Common myeloid progenitor, CD34-positive (primary cell): ENCODE results near the gene SRM.
"Not testable (repeated sequence)": the region's sequence is repeated elsewhere in the genome, so short reads cannot be mapped to it uniquely, and the experiment has no call there.

Experiments
- CTCF ChIA-PET: fragments of 350-600 bp; sonication (Branson Sonifier 250); formaldehyde crosslinking; loops from one replicate; lab custom pipeline; 2021; ENCODE audit warnings: antibody characterized with exemption; lab: Charles Lee
- POLR2A ChIA-PET: fragments of 350-600 bp; sonication (Branson Sonifier 250); formaldehyde crosslinking; loops from one replicate; lab custom pipeline; 2021; ENCODE audit warnings: antibody characterized with exemption; lab: Charles Lee
- DNase-seq, 3 donors: peaks; one replicate each; pipeline versions ENCODE4 v3.0.0 to v3.0.0-alpha.2; 2013
- H3K27ac ChIP-seq, 2 experiments: 1 replicate in 1 of 2; 2 replicates in 1 of 2; pipeline ENCODE4 v1.7.0; 2013; ENCODE audit warnings: inconsistent platforms in 2 of 2, low read length in 2 of 2, mild to moderate bottlenecking in 2 of 2, low read depth in 1 of 2, moderate library complexity in 1 of 2; ENCODE audit not compliant: severe bottlenecking in 2 of 2, insufficient read depth in 1 of 2, poor library complexity in 1 of 2
- H3K27me3 ChIP-seq, 5 experiments: replicated peaks in 2 of 5; 1 replicate in 3 of 5; 2 replicates in 2 of 5; pipeline versions ENCODE4 v1.6.1 to v1.7.0; 2013; ENCODE audit warnings: low read length in 4 of 5, mild to moderate bottlenecking in 2 of 5, moderate library complexity in 2 of 5, inconsistent platforms in 1 of 5; ENCODE audit not compliant: insufficient read depth in 5 of 5, control insufficient read depth in 4 of 5
- H3K36me3 ChIP-seq, 4 experiments: 1 replicate in 2 of 4; 2 replicates in 2 of 4; pipeline versions ENCODE4 v1.6.1 to v1.7.0; 2013; ENCODE audit warnings: low read length in 3 of 4, control low read depth in 1 of 4, mild to moderate bottlenecking in 1 of 4; ENCODE audit not compliant: control insufficient read depth in 4 of 4, insufficient read depth in 4 of 4
- H3K4me1 ChIP-seq, 4 experiments: 1 replicate in 3 of 4; 2 replicates in 1 of 4; pipeline versions ENCODE4 v1.6.1 to v1.7.1; 2013; ENCODE audit warnings: low read length in 3 of 4, mild to moderate bottlenecking in 3 of 4, control low read depth in 1 of 4, inconsistent platforms in 1 of 4, moderate library complexity in 1 of 4; ENCODE audit not compliant: control insufficient read depth in 4 of 4, insufficient read depth in 4 of 4; ENCODE audit errors: control extremely low read depth in 1 of 4
- H3K4me3 ChIP-seq, 7 experiments: 1 replicate in 4 of 7; 2 replicates in 3 of 7; pipeline versions ENCODE4 v1.5.1 to v1.7.0; 2013; ENCODE audit warnings: mild to moderate bottlenecking in 7 of 7, low read length in 6 of 7, moderate library complexity in 6 of 7, inconsistent platforms in 2 of 7, low read depth in 2 of 7, control low read depth in 1 of 7; ENCODE audit not compliant: insufficient read depth in 4 of 7, control insufficient read depth in 1 of 7; ENCODE audit errors: extremely low read depth in 1 of 7
- H3K9me3 ChIP-seq, 5 experiments: 1 replicate in 4 of 5; 2 replicates in 1 of 5; pipeline versions ENCODE4 v1.6.1 to v1.7.1; 2013; ENCODE audit warnings: low read length in 4 of 5, mild to moderate bottlenecking in 2 of 5, inconsistent platforms in 1 of 5, low read depth in 1 of 5, moderate library complexity in 1 of 5; ENCODE audit not compliant: control insufficient read depth in 4 of 5, insufficient read depth in 2 of 5; ENCODE audit errors: control extremely low read depth in 1 of 5
- WGBS: methylation state at CpG from one replicate; pipeline ENCODE4 v1.1.5; 2013; ENCODE audit not compliant: insufficient coverage; 5-methylcytosine and 5-hydroxymethylcytosine counted together

Gene SRM

DNA sequence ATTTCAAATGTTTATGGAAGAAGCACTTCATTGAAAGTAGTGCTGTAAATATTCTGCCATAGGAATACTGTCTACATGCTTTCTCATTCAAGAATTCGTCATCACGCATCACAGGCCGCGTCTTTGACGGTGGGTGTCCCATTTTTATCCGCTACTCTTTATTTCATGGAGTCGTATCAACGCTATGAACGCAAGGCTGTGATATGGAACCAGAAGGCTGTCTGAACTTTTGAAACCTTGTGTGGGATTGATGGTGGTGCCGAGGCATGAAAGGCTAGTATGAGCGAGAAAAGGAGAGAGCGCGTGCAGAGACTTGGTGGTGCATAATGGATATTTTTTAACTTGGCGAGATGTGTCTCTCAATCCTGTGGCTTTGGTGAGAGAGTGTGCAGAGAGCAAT lies 36.6 kb downstream of the SRM start:
- no peak overlapping the region for H3K4me3 ChIP-seq
- no peaks in the 10 kb centered on the region for H3K4me1 ChIP-seq
- H3K27ac ChIP-seq, result no peak overlapping the region
- H3K9me3 ChIP-seq, result no peaks in the 10 kb centered on the region
- ChIA-PET POLR2A (no interaction called here), CTCF (interaction anchor here (0.9 kb wide), 1 partner anchor 14 kb away, joined by 3 read pairs; no protein-coding TSS in a partner anchor)
- 100% methylated on average over 13 of the region's 14 CpGs for WGBS
- H3K36me3 ChIP-seq, result peaks cover 28 to 87% (median 56%) of the 10 kb centered on the region in 4 experiments
- H3K27me3 ChIP-seq, result no peaks in the 10 kb centered on the region
- DNase-seq, result no peak

DNA sequence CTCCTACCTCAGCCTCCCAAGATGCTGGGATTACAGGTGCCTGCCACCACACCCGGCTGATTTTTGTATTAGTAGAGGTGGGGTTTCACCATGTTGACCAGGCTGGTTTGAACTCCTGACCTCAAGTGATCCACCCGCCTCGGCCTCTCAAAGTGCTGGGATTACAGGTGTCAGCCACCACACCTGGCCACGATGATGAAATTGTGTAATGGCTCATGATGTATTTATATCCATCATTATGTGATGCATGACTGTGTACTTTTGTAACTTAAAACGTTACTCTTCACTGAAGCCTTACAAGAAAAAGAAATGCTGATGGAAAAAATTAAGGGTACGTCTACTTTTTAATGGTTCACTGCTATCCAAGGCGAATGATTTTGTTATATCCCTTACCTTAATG lies 39.8 kb downstream of the SRM start:
- H3K9me3 ChIP-seq, result no peaks in the 10 kb centered on the region
- DNase-seq, result no peak
- H3K36me3 ChIP-seq, result peaks cover 29 to 91% (median 54%) of the 10 kb centered on the region in 4 experiments
- H3K4me3 ChIP-seq, result no peak overlapping the region
- CTCF ChIA-PET, result interaction anchor here (1.2 kb wide), 1 partner anchor 18 kb away, joined by 4 read pairs; no protein-coding TSS in a partner anchor
- no peaks in the 10 kb centered on the region for H3K27me3 ChIP-seq
- POLR2A ChIA-PET, result no interaction called here
- H3K4me1 ChIP-seq, result peaks cover 0 to 2% (median 0%) of the 10 kb centered on the region in 4 experiments
- 100% methylated on average over 2 of the region's 7 CpGs for WGBS
- no peak overlapping the region for H3K27ac ChIP-seq

DNA sequence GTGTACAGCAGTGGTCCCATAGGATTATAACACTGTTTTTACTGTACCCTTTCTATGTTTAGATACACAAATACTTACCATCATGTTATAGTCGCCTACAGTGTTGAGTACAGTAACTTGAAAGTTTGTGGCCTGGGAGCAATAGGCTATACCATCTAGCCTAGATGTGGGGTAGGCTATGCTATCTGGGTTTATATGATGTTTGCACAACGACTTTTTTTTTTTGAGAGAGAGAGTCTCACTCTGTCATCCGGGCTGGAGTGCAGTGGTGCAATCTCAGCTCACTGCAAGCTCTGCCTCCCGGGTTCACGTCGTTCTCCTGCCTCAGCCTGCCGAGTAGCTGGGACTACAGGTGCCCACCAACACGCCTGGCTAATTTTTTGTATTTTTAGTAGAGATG lies 40.5 kb downstream of the SRM start:
- peaks cover 30 to 91% (median 56%) of the 10 kb centered on the region in 4 experiments for H3K36me3 ChIP-seq
- H3K27me3 ChIP-seq, H3K27ac ChIP-seq, CTCF ChIA-PET, H3K9me3 ChIP-seq, POLR2A ChIA-PET, H3K4me3 ChIP-seq, H3K4me1 ChIP-seq, DNase-seq: not testable (repeated sequence)
- 90% methylated on average over 3 of the region's 8 CpGs for WGBS

DNA sequence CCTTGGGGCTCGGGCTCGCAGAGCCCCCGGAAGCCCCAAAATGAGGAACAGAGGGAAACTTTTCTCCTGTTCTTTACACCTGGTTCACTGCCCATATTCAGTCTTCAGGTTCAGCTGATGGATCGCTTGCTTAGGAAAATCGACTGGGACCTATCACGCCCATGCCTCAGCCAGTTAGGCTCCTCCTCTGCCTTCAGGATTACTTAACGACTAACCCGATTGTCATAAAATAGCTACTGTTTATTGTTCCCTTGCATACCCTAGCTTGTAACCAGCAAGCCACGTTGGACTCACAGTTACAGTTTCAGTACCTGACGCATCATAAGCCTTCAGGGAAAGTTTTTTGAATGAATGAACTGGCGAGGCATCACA lies 46.7 kb downstream of the SRM start:
- POLR2A ChIA-PET, result interaction anchor here (0.6 kb wide), 1 partner anchor 126 kb away, joined by 4 read pairs; no protein-coding TSS in a partner anchor
- no peak for DNase-seq
- CTCF ChIA-PET, result interaction anchor here (1.1 kb wide), 1 partner anchor 24 kb away, joined by 3 read pairs; no protein-coding TSS in a partner anchor
- H3K9me3 ChIP-seq, result no peaks in the 10 kb centered on the region
- H3K4me3 ChIP-seq, result peak overlapping the region; percentile 87 to 99 (median 92)
- 0% methylated on average over 9 of the region's 11 CpGs for WGBS
- peaks cover 10 to 21% (median 16%) of the 10 kb centered on the region in 4 experiments for H3K4me1 ChIP-seq
- peaks cover 16 to 41% (median 31%) of the 10 kb centered on the region in 4 experiments for H3K36me3 ChIP-seq
- H3K27me3 ChIP-seq, result no peaks in the 10 kb centered on the region
- H3K27ac ChIP-seq, result peak overlapping the region; percentile 100

DNA sequence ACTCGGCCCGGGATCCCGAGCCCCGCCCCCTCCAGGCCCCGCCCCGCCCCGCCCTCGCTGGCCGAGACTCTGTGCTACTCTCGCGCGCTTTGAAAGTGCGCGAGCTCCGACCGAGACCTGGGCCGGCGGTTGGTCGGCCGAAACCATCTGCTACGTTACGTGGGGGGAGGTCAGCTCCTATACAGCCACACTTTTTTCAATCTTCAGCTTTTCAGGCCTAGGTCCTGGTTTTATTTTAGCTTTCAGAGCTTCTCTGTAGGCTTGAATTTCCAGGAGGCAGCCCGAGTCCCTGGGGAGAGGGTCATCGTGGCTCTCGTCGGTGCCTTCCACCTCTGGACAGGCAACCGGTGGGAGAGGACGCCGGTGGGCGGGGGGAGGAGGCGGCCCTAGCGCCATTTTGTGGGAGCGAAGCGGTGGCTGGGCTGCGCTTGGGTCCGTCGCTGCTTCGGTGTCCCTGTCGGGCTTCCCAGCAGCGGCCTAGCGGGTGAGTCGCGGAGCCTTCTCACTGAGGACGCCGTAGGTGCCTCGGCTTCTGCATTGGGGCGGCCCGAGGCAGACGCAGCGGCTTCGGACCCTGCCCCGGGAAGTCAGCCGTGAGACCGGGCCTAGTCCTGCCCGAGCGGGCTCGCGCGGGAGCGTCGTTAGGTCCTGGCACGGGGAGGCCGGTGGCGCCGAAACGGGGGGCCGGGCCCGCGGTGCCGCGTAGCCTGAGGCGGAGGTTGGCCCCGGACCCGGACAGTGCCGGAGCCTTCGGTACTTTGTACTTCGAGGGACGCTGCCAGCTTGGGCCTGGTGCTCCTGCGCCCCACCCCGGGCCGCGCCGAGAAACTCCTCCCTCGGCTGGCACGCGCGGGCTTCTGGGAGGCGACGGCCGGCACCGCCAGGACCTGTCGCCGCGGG lies 47.3 kb downstream of the SRM start, which contains the start of gene TARDBP:
Gene TARDBP, plus strand, starts transcription at position 395 of the 900 bp plus-strand sequence. CDS start 1,074 bp downstream, outside the sequence.
- peak within 1 kb of the TSS; percentile 87 to 99 (median 92) for H3K4me3 ChIP-seq
- peaks cover 16 to 38% (median 28%) of the 10 kb centered on the region in 4 experiments for H3K36me3 ChIP-seq
- H3K27ac ChIP-seq, result peak within 1 kb of the TSS; percentile 100
- CTCF ChIA-PET, result interaction anchor here (1.1 kb wide), 1 partner anchor 25 kb away, joined by 3 read pairs; no protein-coding TSS in a partner anchor
- under 1% methylated on average over 73 of the region's 94 CpGs for WGBS
- DNase-seq, result peak; percentile 91 to 94 (median 94)
- H3K27me3 ChIP-seq, result no peaks in the 10 kb centered on the region
- POLR2A ChIA-PET, result interaction anchor here (0.6 to 1.0 kb wide), 3 partner anchors 12 to 125 kb away, joined by 3 to 4 read pairs (median 3); no protein-coding TSS in a partner anchor
- no peaks in the 10 kb centered on the region for H3K9me3 ChIP-seq
- peaks cover 10 to 21% (median 16%) of the 10 kb centered on the region in 4 experiments for H3K4me1 ChIP-seq
